Measurements from ENCODE around the gene FLT4.

The FLT4 gene

DNA sequence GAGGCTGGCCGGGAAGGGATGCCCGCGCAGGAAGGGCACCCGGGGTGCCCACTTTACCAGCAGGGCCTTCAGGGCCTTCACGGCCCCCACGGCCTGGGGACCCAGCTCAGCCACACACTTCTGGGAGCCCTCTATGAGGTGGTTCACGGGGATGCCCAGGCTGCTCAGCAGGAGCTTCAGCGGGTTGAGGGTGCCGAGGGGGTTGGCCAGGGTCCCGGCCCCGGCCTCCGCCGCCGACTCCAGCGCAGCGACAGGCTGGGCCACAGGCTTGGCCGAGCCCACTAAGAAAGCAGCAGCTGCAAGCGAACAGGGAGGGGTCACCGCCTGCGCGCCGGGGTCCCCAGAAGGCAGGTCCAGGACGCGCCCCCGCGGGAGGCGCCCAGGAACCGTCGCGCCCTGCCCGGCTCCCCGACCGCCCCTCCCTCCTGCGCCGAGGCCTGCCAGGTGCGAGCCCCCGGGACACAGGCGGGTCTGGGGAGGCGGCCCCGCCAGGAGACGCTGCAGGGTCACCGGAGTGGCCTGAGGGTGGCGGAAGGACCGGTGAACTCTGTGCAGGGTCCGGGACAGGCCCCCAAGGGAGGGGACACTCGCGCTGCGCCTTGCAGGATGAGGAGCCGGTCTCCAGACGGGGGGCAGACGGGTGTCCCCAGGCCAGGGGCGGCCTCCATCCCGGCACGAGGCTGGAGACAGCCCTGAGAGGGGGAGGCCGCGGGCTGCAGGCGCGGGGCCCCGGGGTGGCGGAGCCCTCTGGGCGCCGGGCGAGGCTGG lies 58.7 kb downstream of the FLT4 start:
- DNase-seq: no peak

DNA sequence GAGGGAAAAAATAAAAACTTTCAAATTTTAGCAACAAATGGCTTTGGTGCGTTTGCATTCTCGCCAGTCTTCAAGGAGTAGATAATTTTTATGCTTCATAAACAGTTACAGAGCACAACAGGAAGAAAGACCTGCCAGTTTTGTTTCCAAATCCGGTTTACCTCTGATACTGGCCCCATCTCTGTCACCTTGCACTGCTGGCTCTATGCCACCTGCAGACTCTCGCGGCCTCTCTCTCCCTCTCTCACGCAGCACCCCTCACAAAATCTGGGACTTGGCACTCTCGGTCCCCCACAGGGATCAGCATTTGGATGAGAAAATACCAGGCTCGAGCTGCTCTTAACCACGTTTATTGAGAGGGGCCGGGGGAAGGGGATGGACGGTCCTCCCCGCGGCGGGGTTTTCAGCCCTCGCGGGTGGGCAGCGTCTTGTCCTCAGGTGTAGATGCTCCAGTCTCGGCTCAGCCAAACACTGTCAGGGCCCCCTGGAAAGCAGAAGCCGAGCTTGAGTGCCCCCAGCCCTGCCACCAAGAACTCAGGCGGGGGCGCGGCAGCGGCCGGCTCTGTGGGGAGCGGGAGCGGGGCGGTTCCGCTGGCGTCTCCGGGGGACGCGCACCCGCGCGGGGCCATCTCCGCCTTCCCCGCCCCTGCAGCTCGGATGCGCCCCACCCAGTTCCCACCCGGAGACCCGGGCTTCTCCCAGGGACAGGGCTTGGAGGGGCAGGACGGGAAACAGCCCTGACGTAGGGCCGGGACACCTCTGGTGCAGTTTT lies 59.4 kb downstream of the FLT4 start:
- no peak for DNase-seq

DNA sequence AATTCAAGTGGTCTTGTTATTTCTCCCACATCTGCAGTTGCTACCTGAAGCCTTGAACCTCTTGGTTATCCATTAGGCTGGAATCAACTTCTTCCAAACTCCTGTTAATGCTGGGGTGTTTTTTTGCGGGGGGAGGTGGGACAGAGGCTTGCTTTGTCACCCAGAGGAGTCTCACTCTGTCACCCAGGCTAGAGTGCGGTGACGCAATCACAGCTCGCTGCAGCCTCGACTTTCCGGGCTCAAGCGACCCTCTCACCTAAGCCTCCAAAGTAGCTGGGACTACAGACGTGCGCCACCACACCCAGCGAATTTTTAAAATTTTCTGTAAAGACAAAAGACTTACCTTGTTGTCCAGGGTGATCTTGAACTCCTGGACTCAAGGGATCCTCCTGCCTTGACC lies 62.5 kb downstream of the FLT4 start:
- no peak for DNase-seq

DNA sequence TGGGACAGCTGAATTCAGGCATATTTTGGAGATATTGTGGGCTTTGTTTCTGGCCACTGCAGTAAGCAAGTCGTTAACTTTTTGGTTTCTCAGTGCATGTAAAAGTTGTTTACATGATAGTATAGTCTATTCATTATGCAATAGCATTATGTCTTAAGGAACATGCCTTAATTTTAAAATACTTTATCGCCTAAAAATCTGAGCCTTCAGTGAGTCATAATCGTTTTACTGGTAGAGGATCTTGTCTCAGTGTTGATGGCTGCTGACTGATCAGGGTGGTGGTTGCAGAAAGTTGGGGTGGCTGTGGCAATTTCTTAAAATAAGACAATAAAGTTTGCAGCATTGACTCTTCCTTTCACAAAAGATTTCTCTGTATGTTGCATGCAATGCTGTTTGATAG lies 63.2 kb downstream of the FLT4 start:
- no peak for DNase-seq

DNA sequence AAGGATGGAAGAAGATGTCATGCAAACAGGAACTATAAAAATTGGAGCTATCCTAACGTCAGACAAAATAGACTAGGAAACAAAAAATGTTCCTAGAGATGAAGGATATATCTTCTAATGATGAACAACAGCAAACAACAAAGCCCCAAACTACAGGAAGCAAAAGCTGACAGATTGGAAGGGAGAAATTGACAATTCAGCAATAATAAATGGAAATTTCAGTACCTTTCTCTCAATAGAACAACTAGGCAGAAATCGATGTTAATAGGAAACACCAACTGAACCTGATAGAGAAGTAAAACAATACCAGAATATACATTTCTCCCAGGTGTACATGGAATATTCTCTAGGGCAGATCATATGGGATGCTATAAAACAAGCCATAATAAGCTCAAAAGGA lies 65.7 kb downstream of the FLT4 start:
- DNase-seq: no peak

DNA sequence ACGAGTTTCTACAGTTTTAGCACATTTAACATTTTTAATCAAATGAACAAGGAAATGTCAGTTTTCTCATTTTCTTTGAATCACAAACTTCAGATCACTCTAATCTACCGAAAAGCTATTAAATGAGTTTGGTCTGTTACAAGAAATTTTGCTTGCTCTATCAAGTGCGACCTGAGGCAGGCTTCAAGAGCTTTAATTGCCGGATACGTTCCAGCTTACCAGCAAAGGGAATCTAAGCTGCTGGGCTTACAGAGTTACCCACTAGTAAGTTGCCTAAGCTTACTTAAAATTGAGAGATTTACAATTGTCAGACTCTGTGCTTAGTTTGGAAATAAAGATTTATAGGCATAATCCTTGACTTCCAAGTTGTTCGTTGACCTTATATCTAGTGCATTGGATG lies 68.7 kb downstream of the FLT4 start:
- no peak for DNase-seq

DNA sequence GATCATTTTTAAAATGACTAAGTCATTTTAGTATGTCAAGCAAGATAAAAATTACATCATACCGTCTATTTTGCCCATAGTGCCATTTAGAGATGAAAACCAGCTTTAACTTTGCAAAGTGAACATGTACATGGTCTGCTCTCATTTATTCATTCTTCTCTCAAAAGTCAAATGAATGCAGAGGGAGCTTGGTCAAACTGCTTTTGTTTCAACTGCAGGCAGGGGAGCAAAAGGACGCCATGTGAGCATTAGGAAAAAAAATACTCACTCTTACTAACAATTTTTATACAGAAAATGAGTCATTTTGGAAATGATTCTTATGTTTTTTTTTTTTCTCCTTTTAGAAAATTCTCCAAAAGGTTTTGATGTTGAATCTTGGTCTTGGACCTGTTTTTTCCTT lies 73.8 kb downstream of the FLT4 start:
- no peak for DNase-seq

DNA sequence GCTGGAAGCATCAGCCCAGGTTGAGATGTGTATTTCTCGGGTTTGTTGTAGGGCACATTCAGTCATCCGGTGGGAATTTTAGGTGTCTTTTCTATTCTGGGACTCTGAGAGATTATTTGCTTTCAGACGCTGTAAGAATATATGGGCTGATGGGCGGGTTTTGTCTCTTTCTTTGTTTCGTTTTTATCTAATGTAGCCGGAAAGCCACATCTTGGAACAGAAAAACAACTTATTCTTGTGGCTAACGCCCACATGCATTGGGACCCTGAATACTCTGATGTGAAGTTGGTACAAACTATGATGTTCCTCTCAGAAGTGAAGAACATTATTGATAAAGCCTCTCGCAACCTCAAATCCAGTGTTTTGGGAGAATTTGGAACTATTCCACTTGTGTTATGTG lies 80.5 kb downstream of the FLT4 start:
- DNase-seq: no peak

DNA sequence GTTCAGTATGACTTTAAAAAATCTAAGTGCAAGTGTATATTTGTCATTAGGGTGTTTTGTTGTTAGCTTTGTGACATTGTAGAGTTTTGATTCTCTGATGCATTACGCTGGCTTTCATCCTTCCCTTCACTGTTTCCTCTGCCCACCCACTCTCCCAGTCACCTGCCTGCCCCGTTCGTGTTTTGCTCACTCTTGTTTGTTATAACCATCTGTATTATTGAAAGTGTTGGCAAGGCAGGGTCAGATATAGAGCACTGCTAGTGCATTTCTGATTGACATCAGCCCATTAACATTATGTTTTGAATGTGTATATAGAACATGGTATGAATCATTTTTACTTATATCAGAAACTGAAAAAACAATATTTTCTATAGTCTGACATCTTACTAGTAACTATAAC lies 85.4 kb downstream of the FLT4 start:
- no peak for DNase-seq

DNA sequence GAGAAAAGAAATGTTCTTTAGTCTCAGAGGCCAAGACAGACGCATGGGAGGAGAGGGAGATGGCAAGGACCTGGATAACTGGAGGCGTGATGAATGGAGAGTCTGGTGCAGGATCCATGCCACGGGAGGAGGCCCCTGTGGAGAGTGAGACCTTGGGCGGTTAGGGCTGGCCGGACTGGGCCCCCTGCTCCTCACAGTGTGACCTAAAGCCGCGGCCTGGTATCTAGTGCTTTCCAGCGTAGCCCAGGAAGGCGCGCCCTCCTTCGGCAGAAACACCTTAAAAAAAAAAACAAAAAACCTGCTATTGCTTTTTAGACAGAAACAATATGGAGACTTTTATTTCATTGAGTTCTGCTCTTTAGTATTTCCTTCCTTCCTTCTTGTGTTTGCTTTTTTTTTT lies 91.2 kb downstream of the FLT4 start:
- no peak for DNase-seq

DNA sequence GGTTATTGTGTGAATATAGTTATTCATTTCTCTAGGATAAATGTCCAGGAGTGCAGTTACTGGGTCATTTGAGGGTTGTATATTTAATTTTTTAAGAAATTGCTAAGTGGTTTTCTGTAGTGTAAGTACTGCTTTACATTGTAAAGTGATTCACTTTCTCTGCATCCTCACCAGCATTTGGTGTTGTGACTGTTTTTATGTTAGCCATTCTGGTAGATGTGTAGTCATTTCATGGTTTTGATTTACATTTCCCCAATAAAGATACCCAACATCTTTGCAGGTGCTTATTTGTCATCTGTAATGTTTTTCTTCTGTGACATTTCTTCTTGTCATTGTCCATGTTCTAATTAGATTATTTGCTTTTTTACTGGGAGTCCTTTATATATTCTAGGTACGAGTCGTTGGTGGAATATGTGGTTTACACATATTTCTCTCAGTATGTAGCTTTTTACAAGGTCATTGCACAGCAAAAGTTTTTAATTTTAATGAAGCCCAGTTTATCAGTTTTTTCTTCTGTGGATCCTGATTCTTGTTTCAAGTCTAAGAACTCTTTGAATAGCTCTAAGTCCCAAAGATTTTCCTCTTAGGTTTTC lies 92.1 kb downstream of the FLT4 start:
- peak; percentile 22 for DNase-seq

DNA sequence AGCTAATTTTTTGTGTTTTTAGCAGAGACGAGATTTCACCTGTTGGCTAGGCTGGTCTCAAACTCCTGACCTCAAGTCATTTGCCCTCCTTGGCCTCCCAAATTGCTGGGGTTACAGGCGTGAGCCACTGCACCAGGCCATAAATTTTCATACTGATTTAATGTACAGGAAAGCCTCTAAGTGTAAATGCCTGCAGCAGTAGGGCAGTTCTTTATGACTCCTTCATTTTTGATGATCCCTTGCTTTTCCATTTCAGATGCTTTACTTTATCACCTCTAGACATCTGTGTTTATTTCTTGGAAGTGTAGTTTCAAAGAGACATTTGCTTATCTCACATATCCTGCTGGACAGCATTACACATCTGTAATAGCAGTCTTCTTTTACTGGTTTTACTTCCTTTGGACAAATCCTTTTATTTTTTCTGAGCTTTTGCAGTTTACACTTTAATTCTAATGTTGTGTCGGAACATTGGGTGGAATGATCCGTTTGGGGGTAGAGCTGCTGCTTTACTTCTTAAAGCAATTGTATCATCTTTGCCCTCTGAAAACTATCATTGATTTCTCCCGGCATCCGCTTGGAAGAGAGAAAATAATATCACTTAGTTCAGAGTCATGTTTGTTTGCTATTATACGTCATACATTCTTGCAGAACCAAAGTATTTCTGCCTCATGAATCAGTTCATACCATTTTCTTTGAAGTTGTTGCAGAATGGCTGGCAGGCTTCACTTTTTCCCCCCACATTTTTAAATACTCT lies 94.1 kb downstream of the FLT4 start:
- DNase-seq: peak; percentile 41

DNA sequence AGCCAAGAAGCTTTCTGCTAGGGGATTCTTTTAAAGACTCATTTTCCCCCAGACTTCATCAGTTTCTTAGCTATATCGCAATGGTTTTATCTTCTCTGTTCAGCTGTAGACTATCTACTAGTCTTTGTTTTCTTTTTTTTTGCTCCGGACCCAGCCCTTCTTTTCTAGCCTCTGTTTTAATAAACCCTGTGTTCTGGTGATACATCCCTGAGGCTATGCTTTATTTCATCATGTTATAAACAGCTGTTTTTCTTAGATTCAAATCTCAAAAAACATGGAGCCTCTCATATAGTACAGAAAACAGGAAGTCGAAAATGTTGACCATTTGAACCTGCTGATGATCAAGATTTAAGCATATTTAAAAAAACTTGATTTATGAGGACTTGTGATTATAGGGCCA lies 95.9 kb downstream of the FLT4 start:
- no peak for DNase-seq

Measured in fibroblast of skin of abdomen (primary cell).